K562 (cell line): ENCODE measurements around the gene CTTNBP2NL. TPM values are rescaled to one million over a fixed set of nuclear protein-coding genes. Genes with fewer than 3 reads are reported as not detected.

Experiments used
- ATAC-seq: fragments of 200-7000 bp; cut with Tn5 transposase; 3 replicates; pipeline ENCODE4 v1.9.1; 2020; ENCODE audit warnings: moderate library complexity
- BruUV-seq: library from RNA; stranded (reverse); fragments of 400-500 nt; replicated peaks from 2 replicates; lab custom pipeline; 2021; lab: Mats Ljungman, UMichigan
- CTCF ChIA-PET: fragments of 300-600 bp; formaldehyde crosslinking; extraction: SDS; loops from one replicate; lab custom pipeline; 2021; ENCODE audit warnings: low intra/inter-chr PET ratio; lab: Yijun Ruan, JAX
- POLR2A ChIA-PET: fragments of 300-600, 350-650 bp; sonication (Branson Sonifier 250); formaldehyde crosslinking; extraction: SDS; loops from one replicate; lab custom pipeline; 2021; ENCODE audit warnings: antibody characterized with exemption, inconsistent platforms; lab: Yijun Ruan, JAX
- DNase-seq, 4 experiments: peaks; one replicate each; pipeline versions ENCODE4 v3.0.0 to v3.0.0-alpha.2; 2011 to 2018; ENCODE audit warnings: low spot score in 3 of 4, mixed read lengths in 3 of 4; ENCODE audit errors: extremely low read depth in 1 of 4
- FAIRE-seq: peaks from 2 replicates; lab custom pipeline; 2011; peaks lifted over from hg19 to GRCh38; lab: Jason Lieb, UNC
- H2AFZ ChIP-seq: 2 replicates; pipeline ENCODE4 v1.6.0; 2011; ENCODE audit warnings: low read depth, low read length, control low read depth, inconsistent platforms
- H3K27ac ChIP-seq: fragments of 200-600 bp; 3 replicates; pipeline ENCODE4 v1.8.0; 2011; ENCODE audit warnings: low read depth, mild to moderate bottlenecking, control low read depth, inconsistent platforms, low read length, moderate library complexity, mixed read lengths; ENCODE audit errors: extremely low read depth
- H3K27me3 ChIP-seq, 2 experiments: fragments of 300-600 bp in 1 of 2; 2 replicates in 1 of 2; 3 replicates in 1 of 2; pipeline versions ENCODE4 v1.6.0 to v1.8.0; 2011; ENCODE audit warnings: inconsistent platforms in 2 of 2, low read length in 2 of 2, mild to moderate bottlenecking in 1 of 2, mixed read lengths in 1 of 2, moderate library complexity in 1 of 2; ENCODE audit not compliant: control insufficient read depth in 2 of 2, insufficient read depth in 2 of 2
- H3K36me3 ChIP-seq: fragments of 300-600 bp; 3 replicates; pipeline ENCODE4 v1.8.0; 2011; ENCODE audit warnings: mild to moderate bottlenecking, low read length, inconsistent platforms; ENCODE audit not compliant: control insufficient read depth, insufficient read depth
- H3K4me1 ChIP-seq, 2 experiments: fragments of 200-600 bp in 1 of 2; replicated peaks in 1 of 2; 2 replicates in 1 of 2; 3 replicates in 1 of 2; pipeline versions ENCODE4 v1.5.1 to v1.8.0; 2011; ENCODE audit warnings: inconsistent platforms in 2 of 2, low read length in 2 of 2, mild to moderate bottlenecking in 1 of 2, mixed read lengths in 1 of 2, moderate library complexity in 1 of 2; ENCODE audit not compliant: control insufficient read depth in 2 of 2, insufficient read depth in 2 of 2
- H3K4me2 ChIP-seq: 2 replicates; pipeline ENCODE4 v1.6.1; 2011; ENCODE audit warnings: low read length, control low read depth, inconsistent platforms, mixed read lengths; ENCODE audit not compliant: insufficient read depth
- H3K4me3 ChIP-seq: fragments of 200-600 bp; sonication (generic), shearing (Covaris generic); 2 replicates; pipeline ENCODE4 v1.5.1; 2016; ENCODE audit warnings: control low read depth, inconsistent platforms
- H3K79me2 ChIP-seq: fragments of 200-600 bp; 3 replicates; pipeline ENCODE4 v1.8.0; 2011; ENCODE audit warnings: low read length, inconsistent platforms; ENCODE audit not compliant: control insufficient read depth, insufficient read depth
- H3K9ac ChIP-seq, 2 experiments: 2 replicates each; pipeline versions ENCODE4 v1.6.0 to v1.6.1; 2011; ENCODE audit warnings: low read depth in 2 of 2, low read length in 2 of 2, control low read depth in 1 of 2, inconsistent platforms in 1 of 2, mild to moderate bottlenecking in 1 of 2, mixed read lengths in 1 of 2; ENCODE audit not compliant: insufficient read depth in 1 of 2
- H3K9me1 ChIP-seq: one replicate; pipeline ENCODE4 v1.6.0; 2011; ENCODE audit warnings: inconsistent platforms, mild to moderate bottlenecking, low read length, moderate library complexity; ENCODE audit not compliant: control insufficient read depth, insufficient read depth
- H3K9me3 ChIP-seq: replicated peaks from 2 replicates; pipeline ENCODE4 v1.5.1; 2011; ENCODE audit warnings: low read depth, low read length, inconsistent platforms; ENCODE audit not compliant: control insufficient read depth, insufficient read depth
- H4K20me1 ChIP-seq: replicated peaks from 2 replicates; pipeline ENCODE4 v1.6.1; 2011; ENCODE audit warnings: low read length, inconsistent platforms, mixed read lengths; ENCODE audit not compliant: control insufficient read depth, insufficient read depth
- BDP1 ChIP-seq: IDR thresholded peaks from 3 replicates; pipeline ENCODE4 v1.6.1; 2011; ENCODE audit not compliant: insufficient read length, insufficient read depth
- CBFA2T3 ChIP-seq: fragments of 450-650 bp; IDR thresholded peaks from 2 replicates; pipeline ENCODE4 v1.6.1; 2017
- E2F1 ChIP-seq: sonication (generic); formaldehyde crosslinking; IDR thresholded peaks from 2 replicates; pipeline ENCODE4 v1.8.1; 2023; ENCODE audit warnings: mild to moderate bottlenecking, missing genetic modification reagents, moderate library complexity
- NFXL1 ChIP-seq: fragments of 450-650 bp; formaldehyde crosslinking; IDR thresholded peaks from 2 replicates; pipeline ENCODE4 v1.4.0; 2021; ENCODE audit warnings: mild to moderate bottlenecking
- PREB ChIP-seq: sonication (generic); formaldehyde crosslinking; IDR thresholded peaks from 2 replicates; pipeline ENCODE4 v1.8.1; 2023; ENCODE audit warnings: mild to moderate bottlenecking, missing genetic modification reagents
- TAL1 ChIP-seq: fragments of 450-650 bp; IDR thresholded peaks from 2 replicates; pipeline ENCODE4 v1.6.1; 2016; ENCODE audit warnings: mild to moderate bottlenecking
- TEAD4 ChIP-seq, 2 experiments: sonication (generic) in 1 of 2; formaldehyde crosslinking in 1 of 2; IDR thresholded peaks; 2 replicates each; pipeline versions ENCODE4 v1.6.1 to v1.8.0; 2012 to 2022; ENCODE audit warnings: borderline replicate concordance in 1 of 2, inconsistent platforms in 1 of 2, low read length in 1 of 2, mild to moderate bottlenecking in 1 of 2, missing genetic modification reagents in 1 of 2
- THAP12 ChIP-seq: fragments of 250-450 bp; sonication (Bioruptor Pico); IDR thresholded peaks from 2 replicates; pipeline ENCODE4 v1.9.0; 2021; ENCODE audit warnings: mild to moderate bottlenecking, inconsistent platforms
- ZNF239 ChIP-seq: fragments of 250-450 bp; sonication (Bioruptor Pico); IDR thresholded peaks from 2 replicates; pipeline ENCODE4 v1.4.0; 2020; ENCODE audit warnings: mild to moderate bottlenecking
- ZNF436 ChIP-seq: fragments of 250-450, 450-650 bp; sonication (Bioruptor Pico); formaldehyde crosslinking; IDR thresholded peaks from 2 replicates; pipeline ENCODE4 v1.7.0; 2020; ENCODE audit warnings: mild to moderate bottlenecking
- WGBS: fragments of 100-300 bp; shearing (Covaris generic); methylation state at CpG from one replicate; pipeline ENCODE4 v1.1.6; 2016; ENCODE audit warnings: low coverage, mixed read lengths; ENCODE audit not compliant: insufficient coverage; ENCODE audit errors: missing lambda C conversion rate; 5-methylcytosine and 5-hydroxymethylcytosine counted together
- in situ Hi-C: fragments of 300-500 bp; cut with MboI; formaldehyde crosslinking; loops from 4 replicates; pipeline ENCODE4 v1.15.0; 2018; ENCODE audit warnings: inconsistent platforms, mixed read lengths
- intact Hi-C: fragments of 100-400 bp; cut with micrococcal nuclease; formaldehyde crosslinking; loops from 2 replicates; pipeline ENCODE4 v1.14.2; 2022
- polyA plus RNA-seq, 8 experiments: library from polyadenylated mRNA; depleted of rRNA in 4 of 8; stranded (reverse) in 5 of 8; unstranded in 3 of 8; fragments of >200 nt; fragmentation: Nextera tagmentation in 2 of 8; fragmentation: Illumina TruSeq in 1 of 8; extraction: Ambion mirVana in 2 of 8; extraction: Trizol in 1 of 8; gene quantifications; 2 replicates each; pipeline versions ENCODE4 v1.2.1 to v1.2.3, GENCODE V29; 2011 to 2014; ENCODE audit warnings: inconsistent platforms in 1 of 8, missing spikeins in 1 of 8
- total RNA-seq, 7 experiments: library from RNA; depleted of rRNA in 6 of 7; stranded (reverse); fragments of >200 nt in 6 of 7; fragmentation: Illumina TruSeq in 2 of 7; extraction: Trizol in 2 of 7; gene quantifications; 2 replicates each; pipeline versions ENCODE4 v1.2.1 to v1.2.3, GENCODE V29; 2011 to 2021; ENCODE audit warnings: low replicate concordance in 1 of 7
- TF ChIP-seq, protein P1 (sequence below): fragments of 450-650 bp; IDR thresholded peaks from 2 replicates; pipeline ENCODE4 v1.6.1; 2017; ENCODE audit warnings: antibody characterized with exemption

The CTTNBP2NL gene
- total and polyA plus RNA-seq, 9 of the 15 experiments (the other 6 are each of a cell fraction or from before 2014, with no cell fraction given): 0.27 to 1.4 (median 0.62) TPM

DNA sequence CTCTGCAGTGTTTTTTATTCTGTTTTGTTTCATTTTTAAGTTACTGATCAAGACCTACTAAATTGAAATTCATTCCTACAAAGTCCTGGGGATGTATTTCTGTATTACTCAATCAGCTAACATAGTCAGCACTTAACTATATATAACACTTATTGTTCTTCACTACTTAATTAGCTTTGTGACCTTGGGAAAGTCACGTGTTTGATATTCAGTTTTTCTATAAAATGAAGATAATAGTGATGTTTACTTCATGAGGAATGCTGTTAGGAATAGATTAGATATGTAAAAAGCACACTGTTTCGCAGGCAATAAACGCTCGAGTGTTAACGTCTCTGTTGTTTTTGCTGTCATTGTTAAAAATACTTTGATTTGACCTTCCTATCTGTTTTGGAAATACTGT, 44.6 kb downstream of the CTTNBP2NL start (continued):
- TF ChIP-seq ZNF436 (CRISPR knock-in tag) (no peak), ZNF239 (CRISPR knock-in tag) (no peak)

DNA sequence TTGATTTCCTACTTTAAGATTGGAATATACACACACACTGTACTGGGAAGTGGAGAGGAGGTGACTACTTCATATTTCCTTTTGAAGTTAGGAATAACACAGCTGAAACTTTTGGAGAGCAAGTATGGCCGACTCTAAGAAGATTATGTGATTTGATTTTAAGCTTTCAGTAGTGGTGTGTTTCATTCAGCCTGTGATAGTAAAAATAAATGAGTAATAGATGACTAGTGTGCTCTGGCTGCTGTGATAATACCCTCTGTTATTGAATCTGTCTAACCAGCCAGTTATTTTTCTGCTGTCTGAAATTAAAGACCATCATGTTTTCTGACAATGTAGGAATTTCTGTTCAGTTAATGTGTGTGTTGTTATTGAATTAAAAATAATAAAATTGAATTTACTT, 48.3 kb downstream of the CTTNBP2NL start:
- Histone ChIP-seq H3K27me3 (peaks cover 5 to 18% of the 10 kb centered on the region in 2 experiments), H3K9me1 (no peaks in the 10 kb centered on the region), H3K27ac (no peak overlapping the region), H2AFZ (no peak overlapping the region), H3K79me2 (no peaks in the 10 kb centered on the region), H3K4me2 (no peak overlapping the region), H4K20me1 (no peaks in the 10 kb centered on the region), H3K9me3 (no peaks in the 10 kb centered on the region), H3K9ac (no peak overlapping the region), H3K36me3 (no peaks in the 10 kb centered on the region), H3K4me3 (no peak overlapping the region), H3K4me1 (no peaks in the 10 kb centered on the region)
- ChIA-PET CTCF (no interaction called here), POLR2A (no interaction called here)
- no peak for FAIRE-seq
- intact Hi-C loops (no loop called here), in situ Hi-C loops (no loop called here)
- ATAC-seq: no peak
- BruUV-seq: no TSS peak
- no peak for DNase-seq
- WGBS: 0% methylated on average over 1 of the region's 1 CpG
- no peak for TF ChIP-seq PREB (CRISPR knock-in tag)
- TF ChIP-seq E2F1 (CRISPR knock-in tag): no peak
- TF ChIP-seq CBFA2T3: no peak
- no peak for TF ChIP-seq THAP12 (CRISPR knock-in tag)
- TF ChIP-seq TAL1: no peak
- TF ChIP-seq, protein P1, sequence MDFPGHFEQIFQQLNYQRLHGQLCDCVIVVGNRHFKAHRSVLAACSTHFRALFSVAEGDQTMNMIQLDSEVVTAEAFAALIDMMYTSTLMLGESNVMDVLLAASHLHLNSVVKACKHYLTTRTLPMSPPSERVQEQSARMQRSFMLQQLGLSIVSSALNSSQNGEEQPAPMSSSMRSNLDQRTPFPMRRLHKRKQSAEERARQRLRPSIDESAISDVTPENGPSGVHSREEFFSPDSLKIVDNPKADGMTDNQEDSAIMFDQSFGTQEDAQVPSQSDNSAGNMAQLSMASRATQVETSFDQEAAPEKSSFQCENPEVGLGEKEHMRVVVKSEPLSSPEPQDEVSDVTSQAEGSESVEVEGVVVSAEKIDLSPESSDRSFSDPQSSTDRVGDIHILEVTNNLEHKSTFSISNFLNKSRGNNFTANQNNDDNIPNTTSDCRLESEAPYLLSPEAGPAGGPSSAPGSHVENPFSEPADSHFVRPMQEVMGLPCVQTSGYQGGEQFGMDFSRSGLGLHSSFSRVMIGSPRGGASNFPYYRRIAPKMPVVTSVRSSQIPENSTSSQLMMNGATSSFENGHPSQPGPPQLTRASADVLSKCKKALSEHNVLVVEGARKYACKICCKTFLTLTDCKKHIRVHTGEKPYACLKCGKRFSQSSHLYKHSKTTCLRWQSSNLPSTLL: no peak
- TF ChIP-seq BDP1: no peak
- TF ChIP-seq TEAD4 (IDR thresholded peaks at IDR 0.05; ENCODE audit: low read length): no peak
- no peak for TF ChIP-seq TEAD4 (CRISPR knock-in tag; IDR thresholded peaks at IDR 0.05; ENCODE audit: borderline replicate concordance)
- TF ChIP-seq NFXL1 (CRISPR knock-in tag): no peak
